ENCODE measurements around the gene CHEK1. TPM values are rescaled to one million over a fixed set of nuclear protein-coding genes. Genes with fewer than 3 reads are reported as not detected.

Gene CHEK1
- total and polyA plus RNA-seq, 2 of the 4 experiments (the other 2 are of a cell fraction) = 16.0 to 22.6 TPM

DNA sequence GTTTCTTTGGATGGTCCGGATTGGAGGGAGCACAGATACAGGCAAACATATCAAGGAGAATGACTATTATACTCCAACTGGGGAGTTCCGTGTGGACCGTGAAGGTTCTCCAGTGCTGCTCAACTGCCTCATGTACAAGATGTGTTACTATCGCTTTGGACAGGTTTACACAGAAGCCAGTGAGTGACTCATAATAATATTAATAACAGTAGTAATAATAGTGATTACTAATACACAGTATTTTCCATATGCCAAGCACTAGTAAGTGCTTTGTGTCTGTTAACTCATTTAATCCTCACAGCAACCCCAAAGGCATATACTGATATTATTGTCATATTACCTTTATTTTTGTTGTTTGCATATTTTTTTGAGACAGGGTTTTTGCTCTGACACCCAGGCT is 6.6 kb upstream of the CHEK1 start:
- Histone ChIP-seq H3K4me1 (ENCODE audit: control insufficient read depth, insufficient read depth, low read length) (peaks cover 5% of the 10 kb centered on the region), H2BK15ac (ENCODE audit: low read depth, low read length) (no peak overlapping the region), H3K18ac (ENCODE audit: low read depth, low read length) (no peak overlapping the region), H4K8ac (ENCODE audit: low read depth in 2 of 2, low read length in 2 of 2) (no peak overlapping the region), H3K23ac (ENCODE audit: low read depth, low read length) (no peak overlapping the region), H4K20me1 (ENCODE audit: insufficient read depth, low read length) (no peaks in the 10 kb centered on the region), H2BK120ac (ENCODE audit: low read depth, low read length) (no peak overlapping the region), H3K9ac (ENCODE audit: low read depth, low read length) (no peak overlapping the region), H3K27me3 (ENCODE audit: control insufficient read depth, insufficient read depth, low read length) (no peaks in the 10 kb centered on the region), H2BK20ac (ENCODE audit: low read depth, low read length) (no peak overlapping the region), H3K56ac (ENCODE audit: extremely low read depth, insufficient read depth, low read length) (no peak overlapping the region), H3K9me1 (ENCODE audit: insufficient read depth, low read length) (no peaks in the 10 kb centered on the region), H3K27ac (ENCODE audit: insufficient read depth, low read length) (no peak overlapping the region), H3K36me3 (ENCODE audit: control insufficient read depth, insufficient read depth, low read length) (peaks cover 33% of the 10 kb centered on the region), H2AK9ac (replicated peaks; ENCODE audit: low read depth, low read length, poor library complexity) (no peak overlapping the region), H3K4me3 (ENCODE audit: insufficient read depth, low read depth, low read length) (no peak overlapping the region), H3K14ac (replicated peaks; ENCODE audit: low read depth, low read length) (no peak overlapping the region), H2BK5ac (ENCODE audit: low read depth, low read length, poor library complexity, severe bottlenecking) (no peak overlapping the region), H3K4ac (ENCODE audit: low read depth, low read length) (no peak overlapping the region), H4K5ac (ENCODE audit: low read depth, low read length) (no peak overlapping the region), H3K9me3 (ENCODE audit: control insufficient read depth, insufficient read depth, low read length) (no peaks in the 10 kb centered on the region), H3K4me2 (ENCODE audit: low read depth, low read length) (no peak overlapping the region), H4K91ac (ENCODE audit: insufficient read depth, low read depth, low read length) (no peak overlapping the region), H2AFZ (replicated peaks; ENCODE audit: low read length, poor library complexity) (no peak overlapping the region), H3K79me1 (ENCODE audit: low read depth in 1 of 2, low read length in 2 of 2) (peaks cover 6 to 13% of the 10 kb centered on the region in 2 experiments; a peak in 3 of 4 replicates), H2AK5ac (ENCODE audit: low read depth, low read length) (no peak overlapping the region)
- no CpG with 5 or more reads among the region's 4 CpGs for WGBS, 2 experiments (ENCODE audit: extremely low coverage in 2 of 2, insufficient read length in 1 of 2)
- intact Hi-C loops (cut with micrococcal nuclease) = no loop called here
- no TSS peak for BruUV-seq (replicated peaks)
- DNase-seq (no peak), ATAC-seq (ENCODE audit: low read depth) (no peak)
- in situ Hi-C loops (cut with MboI; ENCODE audit: low sequenced_read_pairs) = no loop called here
- dilution Hi-C loops (cut with HindIII; ENCODE audit: low sequenced_read_pairs, unreplicated experiment) = no loop called here
- POLR2A ChIA-PET (ENCODE audit: unreplicated experiment) = no interaction called here
- TF ChIP-seq CHD1 (IDR thresholded peaks at IDR 0.05; ENCODE audit: low read depth, low read length) (no peak), CEBPB (IDR thresholded peaks at IDR 0.05; ENCODE audit: low read depth, low read length) (no peak), USF2 (IDR thresholded peaks at IDR 0.05; ENCODE audit: low read depth, low read length) (no peak), RFX5 (IDR thresholded peaks at IDR 0.05; ENCODE audit: low read depth, low read length) (no peak), ELK1 (IDR thresholded peaks at IDR 0.05; ENCODE audit: borderline replicate concordance, low read depth, low read length) (no peak), MAZ (IDR thresholded peaks at IDR 0.05; ENCODE audit: borderline replicate concordance, low read depth, low read length) (no peak), MAFK (IDR thresholded peaks at IDR 0.05; ENCODE audit: low read depth, low read length) (no peak), RAD21 (IDR thresholded peaks at IDR 0.05; ENCODE audit: low read length) (no peak), POLR2A (IDR thresholded peaks at IDR 0.05; ENCODE audit: low read depth, low read length) (no peak), FOS (IDR thresholded peaks at IDR 0.05; ENCODE audit: low read depth, low read length) (no peak), SMC3 (IDR thresholded peaks at IDR 0.05; ENCODE audit: low read depth, low read length) (no peak), MXI1 (IDR thresholded peaks at IDR 0.05; ENCODE audit: borderline replicate concordance, low read depth, low read length) (no peak), BHLHE40 (IDR thresholded peaks at IDR 0.05; ENCODE audit: low read depth, low read length) (no peak), NFE2L2 (IDR thresholded peaks at IDR 0.05; ENCODE audit: low read depth, low read length) (no peak)
- TF ChIP-seq, protein P1, sequence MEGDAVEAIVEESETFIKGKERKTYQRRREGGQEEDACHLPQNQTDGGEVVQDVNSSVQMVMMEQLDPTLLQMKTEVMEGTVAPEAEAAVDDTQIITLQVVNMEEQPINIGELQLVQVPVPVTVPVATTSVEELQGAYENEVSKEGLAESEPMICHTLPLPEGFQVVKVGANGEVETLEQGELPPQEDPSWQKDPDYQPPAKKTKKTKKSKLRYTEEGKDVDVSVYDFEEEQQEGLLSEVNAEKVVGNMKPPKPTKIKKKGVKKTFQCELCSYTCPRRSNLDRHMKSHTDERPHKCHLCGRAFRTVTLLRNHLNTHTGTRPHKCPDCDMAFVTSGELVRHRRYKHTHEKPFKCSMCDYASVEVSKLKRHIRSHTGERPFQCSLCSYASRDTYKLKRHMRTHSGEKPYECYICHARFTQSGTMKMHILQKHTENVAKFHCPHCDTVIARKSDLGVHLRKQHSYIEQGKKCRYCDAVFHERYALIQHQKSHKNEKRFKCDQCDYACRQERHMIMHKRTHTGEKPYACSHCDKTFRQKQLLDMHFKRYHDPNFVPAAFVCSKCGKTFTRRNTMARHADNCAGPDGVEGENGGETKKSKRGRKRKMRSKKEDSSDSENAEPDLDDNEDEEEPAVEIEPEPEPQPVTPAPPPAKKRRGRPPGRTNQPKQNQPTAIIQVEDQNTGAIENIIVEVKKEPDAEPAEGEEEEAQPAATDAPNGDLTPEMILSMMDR (conservative IDR thresholded peaks at IDR 0.05; ENCODE audit: low read depth, low read length) = no peak
- CTCF ChIA-PET = interaction anchor here (0.6 kb wide), 1 partner anchor 12 kb away, joined by 3 read pairs; no protein-coding TSS in a partner anchor

All from IMR-90 (cell line).